Measurements from ENCODE around the gene BEST2.
"Not testable (repeated sequence)": the region's sequence is repeated elsewhere in the genome, so short reads cannot be mapped to it uniquely, and the experiment has no call there.

BEST2 gene

GRCh38 chr19:12720851-12721655 is 30.5 kb upstream of the BEST2 start:
- POLR2A ChIA-PET (ENCODE audit: low non-redundant PET) = interaction anchor here (0.7 kb wide), 1 partner anchor 1626 kb away, joined by 7 read pairs; no protein-coding TSS in a partner anchor
- CTCF ChIA-PET = interaction anchor here (1.1 to 1.4 kb wide), 2 partner anchors 9 to 13 kb away, joined by 3 to 4 read pairs; no protein-coding TSS in a partner anchor
- H3K27ac ChIP-seq = peak overlapping the region; percentile 91
- DNase-seq (ENCODE audit: low spot score) = peak; percentile 13
- TF ChIP-seq CTCF (conservative IDR thresholded peaks at IDR 0.05; ENCODE audit: low read depth) = no peak

GRCh38 chr19:12721656-12722565 is 29.7 kb upstream of the BEST2 start:
- DNase-seq (ENCODE audit: low spot score) = peak; percentile 67
- ChIA-PET CTCF (interaction anchor here (0.6 to 1.4 kb wide), 3 partner anchors 8 to 32 kb away, joined by 3 to 4 read pairs (median 3); no protein-coding TSS in a partner anchor), POLR2A (ENCODE audit: low non-redundant PET) (interaction anchor here (0.7 kb wide), 1 partner anchor 1627 kb away, joined by 7 read pairs; no protein-coding TSS in a partner anchor)
- no peak for TF ChIP-seq CTCF (conservative IDR thresholded peaks at IDR 0.05; ENCODE audit: low read depth)
- peak overlapping the region; percentile 91 for H3K27ac ChIP-seq

GRCh38 chr19:12722566-12723380 is 28.8 kb upstream of the BEST2 start:
- peak; percentile 97 for DNase-seq (ENCODE audit: low spot score)
- TF ChIP-seq CTCF (conservative IDR thresholded peaks at IDR 0.05; ENCODE audit: low read depth) = no peak
- ChIA-PET CTCF (interaction anchor here (0.6 kb wide), 2 partner anchors 11 to 35 kb away, joined by 3 read pairs; no protein-coding TSS in a partner anchor), POLR2A (ENCODE audit: low non-redundant PET) (interaction anchor here (1.5 kb wide), 1 partner anchor 11 kb away, joined by 8 read pairs; the partner anchor contains the start of gene TRIR)
- peak overlapping the region; percentile 91 for H3K27ac ChIP-seq

- no peak for DNase-seq (ENCODE audit: low spot score)
- TF ChIP-seq CTCF (conservative IDR thresholded peaks at IDR 0.05; ENCODE audit: low read depth) = no peak
- H3K27ac ChIP-seq = peak overlapping the region; percentile 91
- CTCF ChIA-PET = interaction anchor here (0.6 kb wide), 2 partner anchors 11 to 35 kb away, joined by 3 read pairs; no protein-coding TSS in a partner anchor
- POLR2A ChIA-PET (ENCODE audit: low non-redundant PET) = interaction anchor here (1.5 kb wide), 1 partner anchor 11 kb away, joined by 8 read pairs; the partner anchor contains the start of gene TRIR
These were observed 28.3 kb upstream of the BEST2 start for GRCh38 chr19:12723381-12723640.

GRCh38 chr19:12723641-12724426 is 27.8 kb upstream of the BEST2 start, which contains the start of gene TNPO2:
TSS of gene TNPO2 (minus strand) at chr19:12723932. CDS start at chr19:12720977, 2,955 bp downstream.
- POLR2A ChIA-PET (ENCODE audit: low non-redundant PET) = interaction anchor here (1.5 kb wide), 1 partner anchor 10 kb away, joined by 8 read pairs; the partner anchor contains the start of gene TRIR
- H3K27ac ChIP-seq = peak within 1 kb of the TSS; percentile 91
- no peak for TF ChIP-seq CTCF (conservative IDR thresholded peaks at IDR 0.05; ENCODE audit: low read depth)
- DNase-seq (ENCODE audit: low spot score) = peak; percentile 70
- CTCF ChIA-PET = interaction anchor here (0.6 kb wide), 1 partner anchor 34 kb away, joined by 3 read pairs; no protein-coding TSS in a partner anchor

- CTCF ChIA-PET = interaction anchor here (0.9 kb wide), 1 partner anchor 8 kb away, joined by 3 read pairs; no protein-coding TSS in a partner anchor
- DNase-seq (ENCODE audit: low spot score) = not testable (repeated sequence)
- H3K27ac ChIP-seq = peak overlapping the region; percentile 29
- POLR2A ChIA-PET (ENCODE audit: low non-redundant PET) = interaction anchor here (0.7 kb wide), 2 partner anchors 26 to 296 kb away, joined by 5 to 6 read pairs; no protein-coding TSS in a partner anchor
These were observed 26.0 kb upstream of the BEST2 start for GRCh38 chr19:12725612-12726011.

Measured in RWPE1 (cell line).